GM18505 (cell line): ENCODE measurements around the gene NME9.

Source experiments
- ATAC-seq: cut with Tn5 transposase; IDR thresholded peaks from one replicate; pipeline ENCODE4 v1.9.1; 2021; ENCODE audit not compliant: unreplicated experiment
- POLR2A ChIP-seq: IDR thresholded peaks from 4 replicates; pipeline ENCODE4 v1.6.1; 2011; ENCODE audit warnings: borderline replicate concordance; ENCODE audit not compliant: insufficient read depth, insufficient read length; ENCODE audit errors: extremely low read depth

NME9 gene

DNA sequence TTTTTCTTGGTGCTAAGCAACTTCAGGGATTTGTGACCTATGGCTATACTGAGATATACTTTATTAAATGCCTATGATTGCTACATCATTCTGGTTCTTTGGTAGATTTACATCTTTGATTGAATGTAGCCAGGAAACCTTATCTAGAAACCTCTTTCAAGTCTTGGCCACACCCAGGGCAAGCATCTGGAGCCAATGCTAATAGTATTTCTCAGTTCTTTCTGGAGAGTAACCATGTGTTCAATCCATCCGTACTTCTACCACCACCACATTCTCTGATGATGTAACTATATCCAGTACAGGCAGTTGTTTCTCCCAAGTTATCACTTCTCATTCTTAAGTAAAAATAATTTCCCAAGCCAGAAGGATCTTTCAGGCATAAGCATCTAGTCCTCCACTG, 69.0 kb downstream of the NME9 start:
- no peak for ATAC-seq

DNA sequence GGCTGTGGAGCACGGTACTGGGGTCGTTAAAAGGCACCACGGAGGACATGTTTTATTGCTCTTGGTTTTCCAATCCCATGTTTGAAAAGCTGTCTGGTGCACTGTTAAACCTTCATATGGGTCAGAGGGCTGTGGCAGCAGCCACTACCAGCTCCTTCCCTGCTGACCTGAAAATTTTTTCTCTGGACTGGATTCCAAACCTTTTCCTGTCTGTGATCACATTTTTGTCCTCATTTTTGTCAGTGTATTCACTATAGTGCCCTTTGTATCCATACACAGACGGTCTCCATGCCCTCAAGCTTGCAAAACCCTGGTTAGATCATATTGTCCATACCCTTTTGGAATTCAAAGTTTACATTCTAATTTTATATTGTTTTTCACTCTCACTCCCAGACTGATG, 70.5 kb downstream of the NME9 start:
- no peak for TF ChIP-seq POLR2A
- no peak for ATAC-seq

More for the DNA sequence above, 69.0 kb downstream of the NME9 start:
- no peak for TF ChIP-seq POLR2A

DNA sequence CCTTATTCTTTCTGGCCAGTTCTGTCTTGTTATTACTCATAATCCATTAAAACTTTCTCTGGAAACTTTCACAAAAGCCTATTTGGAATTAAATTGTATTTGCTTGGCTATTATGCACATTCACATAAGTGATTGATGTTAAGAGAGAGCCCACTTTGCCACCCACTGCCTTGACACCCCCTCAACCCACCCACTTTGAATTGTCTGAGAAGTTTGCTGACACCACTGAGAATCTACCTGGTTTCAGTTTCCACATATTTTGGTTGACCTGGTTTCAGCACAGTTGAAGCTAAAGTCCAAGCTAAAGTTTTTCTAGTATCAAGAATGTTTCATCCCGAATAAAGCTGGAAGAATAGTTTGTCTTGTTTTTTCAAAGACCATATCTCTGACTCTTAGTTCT, 71.7 kb downstream of the NME9 start:
- TF ChIP-seq POLR2A = no peak
- no peak for ATAC-seq

DNA sequence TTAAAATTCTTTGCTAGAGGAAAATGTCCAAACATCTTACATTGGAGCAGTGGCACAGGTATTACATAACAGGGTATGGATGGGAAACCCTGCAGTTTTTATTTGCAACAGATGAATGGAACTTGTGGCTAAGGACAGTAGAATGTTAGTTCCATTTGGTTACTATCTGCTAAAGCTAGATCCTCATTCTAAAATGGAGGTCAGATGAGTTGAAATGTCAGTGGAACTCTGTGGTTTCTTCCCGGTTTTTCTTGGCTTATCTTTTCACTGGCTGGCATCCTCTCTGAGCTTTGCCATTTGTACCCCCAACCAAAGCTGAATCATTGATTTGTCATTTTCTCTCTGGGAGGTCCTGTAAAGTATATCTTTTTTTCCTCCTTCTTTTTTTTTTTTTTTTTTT, 73.6 kb downstream of the NME9 start:
- no peak for ATAC-seq
- no peak for TF ChIP-seq POLR2A

DNA sequence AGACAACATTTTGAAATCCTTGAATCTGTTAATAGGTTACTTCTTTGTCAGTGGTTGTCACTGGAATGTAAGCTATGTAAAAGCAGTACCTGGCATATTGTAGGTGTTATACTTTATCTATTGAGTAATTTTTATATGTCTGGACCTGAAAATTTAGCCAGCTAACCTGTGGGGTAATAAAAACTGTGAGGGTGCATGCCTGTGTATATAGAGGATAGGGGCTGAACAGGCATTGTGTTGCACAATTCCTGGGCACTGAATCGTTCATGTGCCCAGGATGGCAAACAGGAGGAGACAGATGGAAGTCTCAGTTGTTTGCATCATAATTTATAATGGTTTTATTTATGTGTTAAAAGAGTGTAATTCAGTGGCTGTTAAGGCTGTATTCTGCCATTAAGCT, 75.4 kb downstream of the NME9 start:
- no peak for ATAC-seq
- no peak for TF ChIP-seq POLR2A

DNA sequence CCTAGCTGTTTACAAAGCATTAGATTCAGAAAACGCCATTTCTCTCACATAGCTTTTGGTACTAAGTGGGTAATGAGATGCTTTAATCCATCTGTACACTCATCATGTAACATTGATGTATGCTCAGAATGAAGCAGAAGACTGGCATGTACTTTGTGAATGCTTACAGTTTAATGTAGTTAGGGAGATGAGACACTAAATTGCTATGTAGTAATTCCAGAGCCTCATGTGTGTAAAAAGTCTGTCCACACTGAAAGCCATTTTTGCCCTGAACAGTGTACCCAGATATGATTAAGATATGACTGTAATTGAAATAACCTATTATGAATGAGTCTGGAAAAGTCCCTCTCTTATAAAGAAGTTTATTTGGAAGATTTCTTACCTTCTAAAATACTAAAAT, 76.0 kb downstream of the NME9 start:
- ATAC-seq = no peak
- no peak for TF ChIP-seq POLR2A
